CD4-positive, alpha-beta T cell treated with Interleukin-4 for 4 hours (primary cell): ENCODE results near the gene LEMD1.
"Not testable (repeated sequence)": the region's sequence is repeated elsewhere in the genome, so short reads cannot be mapped to it uniquely, and the experiment has no call there.

Source experiments
- DNase-seq: peaks from one replicate; pipeline ENCODE4 v3.0.0-alpha.2; 2020

LEMD1 gene

DNA sequence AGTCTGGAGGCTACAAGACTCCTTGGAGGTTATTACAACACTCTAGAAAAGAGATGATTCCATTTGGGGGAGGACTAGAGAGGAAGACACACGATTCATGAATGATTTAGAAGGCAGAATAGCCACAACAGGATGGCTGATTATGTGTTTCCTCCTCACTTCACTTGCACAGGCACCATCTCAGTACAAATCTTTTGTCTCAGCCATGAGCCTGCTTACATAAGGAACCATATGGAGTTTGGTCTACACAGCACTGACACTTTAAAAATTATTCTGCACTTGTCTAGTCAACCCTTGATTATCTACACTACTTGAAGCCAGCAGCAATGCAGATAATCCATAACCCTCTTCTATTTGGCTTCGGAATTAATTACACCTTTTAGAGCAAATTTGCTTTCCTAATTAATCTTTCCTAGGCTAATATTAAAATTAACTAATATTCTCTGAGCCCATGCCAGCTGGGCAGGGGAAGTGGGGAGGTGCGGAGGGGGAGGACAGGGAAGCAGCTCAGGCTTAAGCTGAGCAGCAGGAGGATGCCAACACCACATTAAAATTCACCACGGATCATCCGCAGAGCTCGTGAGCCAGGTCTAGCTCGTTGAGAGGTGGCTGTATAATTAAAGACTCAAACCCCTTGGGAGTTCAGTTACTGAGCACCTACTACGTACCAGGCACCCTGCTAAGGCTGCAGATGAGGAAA lies 3.2 kb upstream of the LEMD1 start:
- no peak for DNase-seq

DNA sequence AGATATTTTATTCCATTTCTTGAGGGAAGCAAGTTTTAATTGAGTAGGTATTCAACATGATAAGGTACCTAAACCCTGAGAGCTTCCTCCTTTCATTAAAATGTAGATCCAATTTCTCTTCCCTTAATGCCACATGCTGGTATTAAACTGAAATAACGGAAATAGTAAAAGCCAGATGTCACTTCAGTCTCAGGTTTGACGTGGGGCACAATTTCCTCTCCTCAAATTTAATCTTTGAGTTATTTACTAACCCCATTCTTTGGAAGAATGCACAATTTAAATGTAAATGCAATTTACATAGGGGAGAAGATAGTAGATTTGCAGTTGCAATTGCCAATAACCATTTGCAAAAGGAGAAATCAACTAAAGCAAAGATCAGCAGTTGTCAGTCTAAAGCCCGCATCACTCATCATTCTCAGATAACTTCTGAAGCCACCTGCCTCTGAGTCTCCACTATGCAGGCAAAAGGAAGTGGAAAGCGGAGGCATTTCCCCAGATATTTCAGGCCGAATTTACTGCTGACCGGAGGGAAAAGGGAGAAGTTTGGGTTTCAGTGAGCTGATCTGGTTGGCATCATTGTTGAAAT lies 2.1 kb upstream of the LEMD1 start:
- DNase-seq = no peak

GRCh38 chr1:205422993-205423642 lies 1.3 kb upstream of the LEMD1 start:
- DNase-seq = no peak

GRCh38 chr1:205420938-205421337 lies 918 bp downstream of the LEMD1 start:
- DNase-seq = no peak

DNA sequence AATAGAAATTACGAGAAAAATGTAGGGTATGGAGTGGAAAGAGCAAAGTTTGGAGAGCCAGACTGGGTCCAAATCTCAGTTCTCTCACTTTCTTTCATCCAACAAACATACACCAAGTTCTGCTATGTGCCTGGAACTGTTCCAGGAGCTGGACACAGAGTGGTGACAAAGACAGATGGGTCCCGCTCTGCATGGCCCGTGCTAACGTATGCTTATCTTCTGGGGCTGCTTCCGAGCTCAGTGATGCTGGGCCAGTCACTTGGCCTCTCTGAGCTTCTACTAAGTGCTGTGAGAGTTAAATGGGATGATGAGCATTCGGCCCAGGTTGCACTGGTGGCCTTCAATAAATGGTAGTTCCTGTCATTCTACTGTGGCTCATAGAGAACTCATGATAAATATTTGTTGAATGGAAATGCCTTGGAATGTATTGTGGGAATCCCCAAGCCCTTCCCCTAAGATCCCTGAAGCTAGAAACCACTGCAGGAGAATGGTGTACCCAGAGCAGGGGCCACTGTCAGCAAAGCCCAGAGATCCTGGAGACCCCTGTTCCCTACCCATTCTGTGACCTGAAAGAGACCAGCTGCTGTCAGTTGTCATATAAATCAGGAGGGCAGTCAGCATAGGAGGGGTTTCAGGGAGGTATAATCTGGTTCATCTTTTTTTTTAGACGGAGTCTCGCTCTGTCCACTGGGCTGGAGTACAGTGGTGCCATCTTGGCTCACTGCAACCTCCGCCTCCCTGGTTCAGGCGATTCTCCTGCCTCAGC lies 3.8 kb downstream of the LEMD1 start:
- DNase-seq = no peak

GRCh38 chr1:205416322-205416721 lies 5.5 kb downstream of the LEMD1 start:
- no peak for DNase-seq

DNA sequence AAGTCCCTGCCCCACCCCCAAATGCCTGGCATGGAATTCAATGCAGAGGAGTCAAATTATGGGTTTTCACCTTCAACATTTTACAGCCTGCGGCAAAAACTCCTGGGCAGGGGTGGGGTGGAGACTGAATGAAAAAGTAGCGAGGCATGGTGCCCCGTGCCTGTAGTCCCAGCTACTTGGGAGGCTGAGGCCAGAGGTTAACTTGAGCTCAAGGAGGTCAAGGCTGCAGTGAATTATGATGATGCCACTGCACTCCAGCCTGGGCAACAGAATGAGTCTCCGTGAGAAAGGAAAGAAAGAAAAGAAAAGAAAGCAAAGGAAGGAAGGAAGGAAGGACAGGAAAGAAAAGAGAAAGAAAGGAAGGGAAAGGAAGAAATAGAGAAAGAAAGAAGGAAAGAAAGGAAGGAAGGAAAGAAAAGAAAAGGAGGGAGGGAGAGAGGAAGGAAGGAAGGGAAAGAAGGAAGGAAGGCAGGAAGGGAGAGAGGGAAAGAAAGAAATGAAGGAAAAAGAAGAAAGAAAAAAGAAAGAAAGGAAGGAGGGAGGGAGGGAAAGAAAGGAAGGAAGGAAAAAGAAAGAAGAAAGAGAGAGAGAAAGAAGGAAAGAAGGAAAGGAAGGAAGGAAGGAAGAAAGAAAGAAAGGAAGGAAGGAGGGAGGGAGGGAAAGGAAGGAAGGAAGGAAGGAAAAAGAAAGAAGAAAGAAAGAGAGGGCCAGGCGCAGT lies 11.1 kb downstream of the LEMD1 start:
- DNase-seq = no peak

GRCh38 chr1:205407970-205408369 lies 13.9 kb downstream of the LEMD1 start:
- DNase-seq = no peak

DNA sequence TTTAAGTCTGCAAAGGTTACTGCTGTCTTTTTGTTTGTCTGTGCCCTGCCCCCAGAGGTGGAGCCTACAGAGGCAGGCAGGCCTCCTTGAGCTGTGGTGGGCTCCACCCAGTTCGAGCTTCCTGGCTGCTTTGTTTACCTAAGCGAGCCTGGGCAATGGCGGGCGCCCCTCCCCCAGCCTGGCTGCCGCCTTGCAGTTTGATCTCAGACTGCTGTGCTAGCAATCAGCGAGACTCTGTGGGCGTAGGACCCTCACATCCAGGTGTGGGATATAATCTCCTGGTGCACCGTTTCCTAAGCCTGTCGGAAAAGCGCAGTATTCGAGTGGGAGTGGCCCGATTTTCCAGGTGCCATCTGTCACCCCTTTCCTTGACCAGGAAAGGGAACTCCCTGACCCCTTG lies 15.6 kb downstream of the LEMD1 start:
- DNase-seq = not testable (repeated sequence)

GRCh38 chr1:205404484-205404883 lies 17.4 kb downstream of the LEMD1 start:
- not testable (repeated sequence) for DNase-seq

GRCh38 chr1:205398586-205398985 lies 23.3 kb downstream of the LEMD1 start:
- no peak for DNase-seq

- DNase-seq = peak; percentile 37
Observed at GRCh38 chr1:205396967-205397616, 24.8 kb downstream of the LEMD1 start.

GRCh38 chr1:205395616-205396015 lies 26.2 kb downstream of the LEMD1 start:
- no peak for DNase-seq

- DNase-seq = no peak
Observed at GRCh38 chr1:205392650-205393049, 29.2 kb downstream of the LEMD1 start.

DNA sequence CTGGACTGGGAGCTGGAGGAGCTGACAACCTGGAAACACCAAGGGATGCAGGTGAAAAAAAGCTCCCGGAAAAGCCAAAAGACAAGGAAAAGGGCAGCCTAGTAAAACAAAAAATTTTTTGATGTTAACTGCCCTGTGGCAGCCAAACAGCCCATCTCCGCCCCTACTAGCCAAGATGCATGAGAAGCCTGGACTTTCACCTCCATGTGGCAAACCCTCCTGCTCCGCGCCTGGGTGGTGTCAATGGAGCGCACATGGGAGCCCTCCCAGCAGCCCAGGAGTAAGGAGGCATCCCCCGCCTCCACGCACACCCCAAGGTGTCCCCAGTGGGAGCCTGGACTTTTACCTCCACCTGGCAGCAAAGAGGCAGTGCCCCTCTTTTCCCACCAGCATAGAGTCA lies 30.5 kb downstream of the LEMD1 start:
- no peak for DNase-seq

DNA sequence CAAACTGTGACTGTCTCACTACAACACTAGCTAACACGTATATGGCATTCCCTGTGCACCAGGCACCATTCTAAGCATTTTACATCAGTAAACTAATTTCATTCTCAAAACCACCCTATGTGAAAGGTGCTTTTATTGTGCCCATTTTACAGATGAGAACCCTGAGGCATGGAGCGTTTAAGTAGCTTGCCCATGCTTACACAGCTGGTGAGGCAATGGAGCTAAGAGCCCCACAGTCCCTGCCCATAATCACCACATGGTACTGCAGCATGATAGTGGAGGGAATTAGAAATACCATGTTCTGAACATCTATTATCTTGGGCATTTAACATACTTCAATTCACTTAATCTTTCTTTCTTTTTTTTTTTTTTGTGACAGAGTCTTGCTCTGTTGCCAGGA lies 34.0 kb downstream of the LEMD1 start:
- DNase-seq = no peak

GRCh38 chr1:205382990-205383389 lies 38.9 kb downstream of the LEMD1 start:
- DNase-seq = not testable (repeated sequence)

DNA sequence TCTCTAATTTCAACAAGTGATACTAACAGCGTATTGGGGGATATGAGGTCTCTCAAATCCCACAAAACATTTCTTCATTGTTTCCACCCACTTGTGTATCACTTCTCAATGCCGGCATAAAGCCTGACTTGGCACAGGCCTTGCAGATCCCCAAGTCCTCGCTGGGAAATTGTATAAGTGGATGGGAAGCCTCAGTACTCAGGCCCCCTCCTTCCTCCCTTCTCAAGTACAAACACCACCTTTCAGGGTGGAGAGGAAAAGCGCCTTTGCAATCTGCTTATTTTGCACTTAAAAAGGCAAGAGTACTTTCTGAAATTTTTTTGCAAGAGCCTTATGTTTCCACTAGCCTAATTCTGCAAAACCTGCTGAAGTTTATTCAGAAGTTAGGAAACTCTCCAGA lies 39.3 kb downstream of the LEMD1 start:
- DNase-seq = no peak

GRCh38 chr1:205381305-205381704 lies 40.6 kb downstream of the LEMD1 start:
- DNase-seq = no peak

DNA sequence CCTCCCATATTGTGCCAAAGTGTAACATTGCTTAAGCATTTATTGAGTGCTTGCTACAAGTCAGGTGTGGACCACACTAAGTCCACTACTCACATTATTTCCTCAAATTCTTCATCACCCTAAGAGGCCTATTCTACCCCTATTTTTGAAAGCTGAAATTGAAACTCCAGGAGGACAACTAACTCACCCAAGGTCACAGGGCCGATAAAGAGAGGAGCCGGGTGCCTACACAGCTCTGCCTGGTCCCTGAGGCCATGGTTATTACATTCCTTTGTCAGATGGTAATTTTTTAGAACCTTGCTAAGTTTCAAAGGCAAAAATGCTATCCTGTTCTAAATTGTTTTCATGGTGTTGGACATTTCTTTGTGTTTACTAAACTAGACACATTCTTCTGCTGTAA lies 41.0 kb downstream of the LEMD1 start:
- no peak for DNase-seq

DNA sequence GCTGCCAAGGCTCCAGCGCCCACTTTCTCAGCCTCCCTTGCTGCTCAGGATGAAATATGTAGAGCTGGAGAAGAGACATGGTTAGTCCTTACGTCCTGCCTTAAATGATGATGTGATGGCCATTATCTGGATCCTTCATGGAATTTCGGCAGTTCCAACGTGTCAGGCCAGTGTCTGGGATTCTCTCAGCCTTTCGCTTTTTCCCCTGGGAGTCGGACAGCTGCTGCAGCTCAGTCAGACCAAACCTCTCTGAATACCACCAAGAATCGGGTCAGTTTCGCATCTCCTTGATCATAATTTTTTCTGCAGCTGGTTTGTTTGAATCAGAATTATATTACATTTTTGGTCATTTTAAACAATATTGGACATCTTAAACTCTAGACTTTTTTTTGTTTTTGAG lies 42.8 kb downstream of the LEMD1 start:
- no peak for DNase-seq

GRCh38 chr1:205377355-205377754 lies 44.5 kb downstream of the LEMD1 start:
- no peak for DNase-seq
